HepG2 (cell line): ENCODE measurements around the gene USP35. TPM values are rescaled to one million over a fixed set of nuclear protein-coding genes. Genes with fewer than 3 reads are reported as not detected.
A peak's percentile ranks its signal among the peaks of the same experiment; 100 is the strongest.

ENCODE experiments used
- GABPA ChIP-seq, 2 experiments: IDR thresholded peaks; 2 replicates each; pipeline ENCODE4 v1.6.1; 2011 to 2016; ENCODE audit warnings: low read depth in 2 of 2, low read length in 1 of 2, missing biosample characterization in 1 of 2, missing genetic modification characterization in 1 of 2
- MBNL3 ChIP-seq: fragments of 250-450 bp; sonication (Bioruptor Pico); conservative IDR thresholded peaks from 2 replicates; pipeline ENCODE4 v1.8.0; 2022; ENCODE audit warnings: mild to moderate bottlenecking, inconsistent platforms
- NFIB ChIP-seq: sonication (generic); formaldehyde crosslinking; IDR thresholded peaks from 2 replicates; pipeline ENCODE4 v1.9.0; 2021; ENCODE audit warnings: missing genetic modification reagents, mild to moderate bottlenecking, borderline replicate concordance
- PITX1 ChIP-seq: sonication (generic); formaldehyde crosslinking; IDR thresholded peaks from 2 replicates; pipeline ENCODE4 v1.5.1; 2020; ENCODE audit warnings: mild to moderate bottlenecking, missing genetic modification reagents
- RAD51 ChIP-seq: fragments of 450-650 bp; IDR thresholded peaks from 2 replicates; pipeline ENCODE4 v1.6.1; 2016; ENCODE audit warnings: borderline replicate concordance
- REL ChIP-seq: sonication (generic); formaldehyde crosslinking; conservative IDR thresholded peaks from 2 replicates; pipeline ENCODE4 v1.8.0; 2022; ENCODE audit warnings: mild to moderate bottlenecking, missing genetic modification reagents, moderate library complexity
- RXRA ChIP-seq: sonication (generic); formaldehyde crosslinking; IDR thresholded peaks from 2 replicates; pipeline ENCODE4 v1.5.1; 2020; ENCODE audit warnings: missing genetic modification reagents
- SIX4 ChIP-seq: sonication (generic); formaldehyde crosslinking; IDR thresholded peaks from 2 replicates; pipeline ENCODE4 v1.4.0; 2020; ENCODE audit warnings: missing genetic modification reagents
- SNRNP70 ChIP-seq: fragments of 200-400 bp; formaldehyde crosslinking; IDR thresholded peaks from 2 replicates; pipeline ENCODE4 v1.6.1; 2017; ENCODE audit warnings: mild to moderate bottlenecking, low read depth, low read length, moderate library complexity
- SRSF1 ChIP-seq: fragments of 200-400 bp; formaldehyde crosslinking; optimal IDR thresholded peaks from 2 replicates; pipeline ENCODE3; 2017; ENCODE audit warnings: mild to moderate bottlenecking, low read depth, low read length, moderate library complexity
- ZBTB7B ChIP-seq: sonication (generic); formaldehyde crosslinking; IDR thresholded peaks from 2 replicates; pipeline ENCODE4 v1.4.0; 2020; ENCODE audit warnings: missing genetic modification reagents
- ZGPAT ChIP-seq: IDR thresholded peaks from 2 replicates; pipeline ENCODE4 v1.6.1; 2016; ENCODE audit warnings: mild to moderate bottlenecking
- ZNF101 ChIP-seq: sonication (generic); formaldehyde crosslinking; IDR thresholded peaks from 2 replicates; pipeline ENCODE4 v1.4.0; 2020; ENCODE audit warnings: mild to moderate bottlenecking, low read depth, missing genetic modification reagents, borderline replicate concordance
- ZNF775 ChIP-seq: sonication (generic); formaldehyde crosslinking; IDR thresholded peaks from 2 replicates; pipeline ENCODE4 v1.4.0; 2020; ENCODE audit warnings: missing genetic modification reagents, mild to moderate bottlenecking, moderate library complexity, borderline replicate concordance
- ZNF879 ChIP-seq: sonication (generic); formaldehyde crosslinking; IDR thresholded peaks from 2 replicates; pipeline ENCODE4 v1.8.1; 2023; ENCODE audit warnings: missing genetic modification reagents
- polyA plus RNA-seq, 8 experiments: library from polyadenylated mRNA; depleted of rRNA in 3 of 8; stranded (reverse) in 7 of 8; unstranded in 1 of 8; fragments of >200 nt; fragmentation: Illumina TruSeq in 4 of 8; extraction: Trizol in 4 of 8; gene quantifications; 2 replicates each; pipeline versions ENCODE4 v1.2.1 to v1.2.3, GENCODE V29; 2011 to 2016; ENCODE audit warnings: low read depth in 4 of 8, missing spikeins in 1 of 8, mixed read lengths in 1 of 8; ENCODE audit not compliant: insufficient read depth in 1 of 8
- total RNA-seq, 5 experiments: library from RNA; depleted of rRNA; stranded (reverse); fragments of >200 nt; fragmentation: Illumina TruSeq; extraction: Trizol; gene quantifications; 2 replicates each; pipeline ENCODE4 v1.2.3, GENCODE V29; 2016; ENCODE audit warnings: low read depth in 1 of 5
- TF ChIP-seq, protein P1 (sequence below): sonication (generic); formaldehyde crosslinking; IDR thresholded peaks from 2 replicates; pipeline ENCODE4 v1.5.0; 2020; ENCODE audit warnings: mild to moderate bottlenecking, missing genetic modification reagents
- TF ChIP-seq, protein P2 (sequence below): IDR thresholded peaks from 2 replicates; pipeline ENCODE4 v1.4.0; 2020; ENCODE audit warnings: mild to moderate bottlenecking, missing genetic modification reagents
- TF ChIP-seq, protein P3 (sequence below): sonication (generic); formaldehyde crosslinking; IDR thresholded peaks from 2 replicates; pipeline ENCODE4 v1.5.0; 2020; ENCODE audit warnings: missing genetic modification reagents, mild to moderate bottlenecking, borderline replicate concordance
- TF ChIP-seq, protein P4 (sequence below): sonication (generic); formaldehyde crosslinking; IDR thresholded peaks from 2 replicates; pipeline ENCODE4 v1.8.0; 2022; ENCODE audit warnings: low read depth, missing genetic modification reagents

Gene USP35
- total and polyA plus RNA-seq, 2 of the 13 experiments (the other 11 are each of a cell fraction or from before 2014, with no cell fraction given), result 4.6 to 7.7 TPM

GRCh38 chr11:78156127-78156844 is 32.4 kb upstream of the USP35 start (continued):
- TF ChIP-seq, protein P1, sequence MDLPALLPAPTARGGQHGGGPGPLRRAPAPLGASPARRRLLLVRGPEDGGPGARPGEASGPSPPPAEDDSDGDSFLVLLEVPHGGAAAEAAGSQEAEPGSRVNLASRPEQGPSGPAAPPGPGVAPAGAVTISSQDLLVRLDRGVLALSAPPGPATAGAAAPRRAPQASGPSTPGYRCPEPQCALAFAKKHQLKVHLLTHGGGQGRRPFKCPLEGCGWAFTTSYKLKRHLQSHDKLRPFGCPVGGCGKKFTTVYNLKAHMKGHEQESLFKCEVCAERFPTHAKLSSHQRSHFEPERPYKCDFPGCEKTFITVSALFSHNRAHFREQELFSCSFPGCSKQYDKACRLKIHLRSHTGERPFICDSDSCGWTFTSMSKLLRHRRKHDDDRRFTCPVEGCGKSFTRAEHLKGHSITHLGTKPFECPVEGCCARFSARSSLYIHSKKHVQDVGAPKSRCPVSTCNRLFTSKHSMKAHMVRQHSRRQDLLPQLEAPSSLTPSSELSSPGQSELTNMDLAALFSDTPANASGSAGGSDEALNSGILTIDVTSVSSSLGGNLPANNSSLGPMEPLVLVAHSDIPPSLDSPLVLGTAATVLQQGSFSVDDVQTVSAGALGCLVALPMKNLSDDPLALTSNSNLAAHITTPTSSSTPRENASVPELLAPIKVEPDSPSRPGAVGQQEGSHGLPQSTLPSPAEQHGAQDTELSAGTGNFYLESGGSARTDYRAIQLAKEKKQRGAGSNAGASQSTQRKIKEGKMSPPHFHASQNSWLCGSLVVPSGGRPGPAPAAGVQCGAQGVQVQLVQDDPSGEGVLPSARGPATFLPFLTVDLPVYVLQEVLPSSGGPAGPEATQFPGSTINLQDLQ (CRISPR knock-in tag), result no peak
- peak; percentile 60; the same call in 1 of the 2 replicates for TF ChIP-seq ZBTB7B (CRISPR knock-in tag)
- no peak for TF ChIP-seq PITX1
- no peak for TF ChIP-seq REL (CRISPR knock-in tag)
- TF ChIP-seq SNRNP70, result no peak
- TF ChIP-seq, protein P2, sequence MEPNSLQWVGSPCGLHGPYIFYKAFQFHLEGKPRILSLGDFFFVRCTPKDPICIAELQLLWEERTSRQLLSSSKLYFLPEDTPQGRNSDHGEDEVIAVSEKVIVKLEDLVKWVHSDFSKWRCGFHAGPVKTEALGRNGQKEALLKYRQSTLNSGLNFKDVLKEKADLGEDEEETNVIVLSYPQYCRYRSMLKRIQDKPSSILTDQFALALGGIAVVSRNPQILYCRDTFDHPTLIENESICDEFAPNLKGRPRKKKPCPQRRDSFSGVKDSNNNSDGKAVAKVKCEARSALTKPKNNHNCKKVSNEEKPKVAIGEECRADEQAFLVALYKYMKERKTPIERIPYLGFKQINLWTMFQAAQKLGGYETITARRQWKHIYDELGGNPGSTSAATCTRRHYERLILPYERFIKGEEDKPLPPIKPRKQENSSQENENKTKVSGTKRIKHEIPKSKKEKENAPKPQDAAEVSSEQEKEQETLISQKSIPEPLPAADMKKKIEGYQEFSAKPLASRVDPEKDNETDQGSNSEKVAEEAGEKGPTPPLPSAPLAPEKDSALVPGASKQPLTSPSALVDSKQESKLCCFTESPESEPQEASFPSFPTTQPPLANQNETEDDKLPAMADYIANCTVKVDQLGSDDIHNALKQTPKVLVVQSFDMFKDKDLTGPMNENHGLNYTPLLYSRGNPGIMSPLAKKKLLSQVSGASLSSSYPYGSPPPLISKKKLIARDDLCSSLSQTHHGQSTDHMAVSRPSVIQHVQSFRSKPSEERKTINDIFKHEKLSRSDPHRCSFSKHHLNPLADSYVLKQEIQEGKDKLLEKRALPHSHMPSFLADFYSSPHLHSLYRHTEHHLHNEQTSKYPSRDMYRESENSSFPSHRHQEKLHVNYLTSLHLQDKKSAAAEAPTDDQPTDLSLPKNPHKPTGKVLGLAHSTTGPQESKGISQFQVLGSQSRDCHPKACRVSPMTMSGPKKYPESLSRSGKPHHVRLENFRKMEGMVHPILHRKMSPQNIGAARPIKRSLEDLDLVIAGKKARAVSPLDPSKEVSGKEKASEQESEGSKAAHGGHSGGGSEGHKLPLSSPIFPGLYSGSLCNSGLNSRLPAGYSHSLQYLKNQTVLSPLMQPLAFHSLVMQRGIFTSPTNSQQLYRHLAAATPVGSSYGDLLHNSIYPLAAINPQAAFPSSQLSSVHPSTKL (CRISPR knock-in tag), result peak; percentile 98
- TF ChIP-seq ZGPAT (CRISPR knock-in tag), result peak; percentile 97
- TF ChIP-seq, protein P3, sequence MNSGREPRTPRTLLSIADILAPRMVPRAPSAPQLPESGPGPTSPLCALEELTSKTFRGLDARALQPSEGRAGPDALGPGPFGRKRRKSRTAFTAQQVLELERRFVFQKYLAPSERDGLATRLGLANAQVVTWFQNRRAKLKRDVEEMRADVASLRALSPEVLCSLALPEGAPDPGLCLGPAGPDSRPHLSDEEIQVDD (CRISPR knock-in tag), result no peak
- TF ChIP-seq GABPA (IDR thresholded peaks at IDR 0.05; ENCODE audit: low read depth, low read length), result no peak
- TF ChIP-seq GABPA (CRISPR knock-in tag; IDR thresholded peaks at IDR 0.05; ENCODE audit: low read depth), result peak; percentile 53
- no peak for TF ChIP-seq RAD51
- TF ChIP-seq SIX4 (CRISPR knock-in tag), result peak; percentile 71; the same call in 1 of the 2 replicates
- no peak for TF ChIP-seq NFIB (CRISPR knock-in tag)
- TF ChIP-seq RXRA (CRISPR knock-in tag), result peak; percentile 99
- TF ChIP-seq ZNF101 (CRISPR knock-in tag), result no peak
- TF ChIP-seq ZNF879 (CRISPR knock-in tag), result no peak
- TF ChIP-seq ZNF775 (CRISPR knock-in tag), result no peak
- no peak for TF ChIP-seq MBNL3 (CRISPR knock-in tag)
- no peak for TF ChIP-seq SRSF1
- TF ChIP-seq, protein P4, sequence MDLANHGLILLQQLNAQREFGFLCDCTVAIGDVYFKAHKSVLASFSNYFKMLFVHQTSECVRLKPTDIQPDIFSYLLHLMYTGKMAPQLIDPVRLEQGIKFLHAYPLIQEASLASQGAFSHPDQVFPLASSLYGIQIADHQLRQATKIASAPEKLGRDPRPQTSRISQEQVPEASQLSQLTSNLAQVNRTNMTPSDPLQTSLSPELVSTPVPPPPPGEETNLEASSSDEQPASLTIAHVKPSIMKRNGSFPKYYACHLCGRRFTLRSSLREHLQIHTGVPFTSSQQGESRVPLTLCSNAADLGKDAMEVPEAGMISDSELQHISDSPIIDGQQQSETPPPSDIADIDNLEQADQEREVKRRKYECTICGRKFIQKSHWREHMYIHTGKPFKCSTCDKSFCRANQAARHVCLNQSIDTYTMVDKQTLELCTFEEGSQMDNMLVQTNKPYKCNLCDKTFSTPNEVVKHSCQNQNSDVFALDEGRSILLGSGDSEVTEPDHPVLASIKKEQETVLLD (CRISPR knock-in tag), result no peak
